Endodermal cell (in vitro differentiated cells): ENCODE results near the gene ADAMTS16. TPM values are rescaled to one million over a fixed set of nuclear protein-coding genes. Genes with fewer than 3 reads are reported as not detected.

Experiments used
- DNase-seq: peaks from one replicate; pipeline ENCODE4 v3.0.0-alpha.2; 2017
- H3K27ac ChIP-seq: 2 replicates; pipeline ENCODE4 v1.5.1; 2013; ENCODE audit warnings: mild to moderate bottlenecking, low read depth, low read length, moderate library complexity
- H3K27me3 ChIP-seq: 2 replicates; pipeline ENCODE4 v1.6.1; 2013; ENCODE audit warnings: mild to moderate bottlenecking, low read length, moderate library complexity; ENCODE audit not compliant: insufficient read depth, control insufficient read depth, poor library complexity, severe bottlenecking
- H3K36me3 ChIP-seq: 2 replicates; pipeline ENCODE4 v1.7.0; 2013; ENCODE audit warnings: mild to moderate bottlenecking, low read length, moderate library complexity; ENCODE audit not compliant: control insufficient read depth, insufficient read depth
- H3K4me1 ChIP-seq: one replicate; pipeline ENCODE4 v1.7.0; 2013; ENCODE audit warnings: low read length; ENCODE audit not compliant: control insufficient read depth, insufficient read depth
- H3K4me3 ChIP-seq: 2 replicates; pipeline ENCODE4 v1.5.1; 2013; ENCODE audit warnings: mild to moderate bottlenecking, low read length, moderate library complexity
- H3K9ac ChIP-seq: 2 replicates; pipeline ENCODE4 v1.6.1; 2013; ENCODE audit warnings: mild to moderate bottlenecking, low read length, moderate library complexity; ENCODE audit not compliant: poor library complexity, severe bottlenecking; ENCODE audit errors: extremely low read depth
- H3K9me3 ChIP-seq: 2 replicates; pipeline ENCODE4 v1.6.1; 2013; ENCODE audit warnings: mild to moderate bottlenecking, low read length, moderate library complexity; ENCODE audit not compliant: control insufficient read depth
- H3K27ac Mint-ChIP-seq: 2 replicates; pipeline ENCODE4 v1.8.0; 2020; ENCODE audit warnings: mixed read lengths
- H3K27me3 Mint-ChIP-seq: 2 replicates; pipeline ENCODE4 v1.8.0; 2021; ENCODE audit warnings: mild to moderate bottlenecking, mixed read lengths; ENCODE audit not compliant: insufficient read depth
- H3K36me3 Mint-ChIP-seq: 2 replicates; pipeline ENCODE4 v1.8.0; 2020; ENCODE audit warnings: low read depth, mixed read lengths
- H3K4me1 Mint-ChIP-seq: 2 replicates; pipeline ENCODE4 v1.8.0; 2020; ENCODE audit warnings: mixed read lengths
- H3K4me3 Mint-ChIP-seq: 2 replicates; pipeline ENCODE4 v1.8.0; 2020; ENCODE audit warnings: mild to moderate bottlenecking, moderate library complexity, mixed read lengths
- H3K9me3 Mint-ChIP-seq: 2 replicates; pipeline ENCODE4 v1.8.0; 2020; ENCODE audit warnings: mild to moderate bottlenecking, mixed read lengths
- WGBS, 2 experiments: methylation state at CpG; one replicate each; pipeline versions ENCODE4 v1.1.5 to v1.1.7; 2013; ENCODE audit warnings: missing lambda C conversion rate in 2 of 2, mixed read lengths in 1 of 2; ENCODE audit not compliant: insufficient coverage in 1 of 2, insufficient read length in 1 of 2; 5-methylcytosine and 5-hydroxymethylcytosine counted together
- total RNA-seq, 2 donors: library from RNA; stranded (reverse); fragmentation: NEBNext Ultra II Directional in 1 of 2; extraction: Animal tissue kit (Norgen Biotek cat#: 25700) in 1 of 2; gene quantifications; 2 replicates in 1 of 2; 3 replicates in 1 of 2; pipeline ENCODE4 v1.2.1, GENCODE V29; 2021
- TF ChIP-seq, protein P1 (sequence below): fragments of 200-600 bp; sonication (generic); conservative IDR thresholded peaks from 2 replicates; pipeline ENCODE4 v1.5.0; 2021; ENCODE audit warnings: antibody characterized with exemption, mild to moderate bottlenecking

The ADAMTS16 gene
- total RNA-seq, 2 donors from 2014 or later = 0.77 to 7.4 TPM

- Mint-ChIP-seq H3K27ac (no peak overlapping the region), H3K9me3 (no peaks in the 10 kb centered on the region), H3K27me3 (peaks cover 5% of the 10 kb centered on the region), H3K36me3 (no peaks in the 10 kb centered on the region), H3K4me1 (peaks cover 22% of the 10 kb centered on the region), H3K4me3 (no peak overlapping the region)
- no peaks in the 10 kb centered on the region for H3K27me3 ChIP-seq
- peak; percentile 50 for DNase-seq
- 82 to 84% methylated on average over 4 to 6 of the region's 6 CpGs for WGBS, 2 experiments
- H3K9ac ChIP-seq = no peak overlapping the region
- no peaks in the 10 kb centered on the region for H3K36me3 ChIP-seq
- H3K27ac ChIP-seq = no peak overlapping the region
- H3K4me3 ChIP-seq = no peak overlapping the region
- TF ChIP-seq, protein P1, sequence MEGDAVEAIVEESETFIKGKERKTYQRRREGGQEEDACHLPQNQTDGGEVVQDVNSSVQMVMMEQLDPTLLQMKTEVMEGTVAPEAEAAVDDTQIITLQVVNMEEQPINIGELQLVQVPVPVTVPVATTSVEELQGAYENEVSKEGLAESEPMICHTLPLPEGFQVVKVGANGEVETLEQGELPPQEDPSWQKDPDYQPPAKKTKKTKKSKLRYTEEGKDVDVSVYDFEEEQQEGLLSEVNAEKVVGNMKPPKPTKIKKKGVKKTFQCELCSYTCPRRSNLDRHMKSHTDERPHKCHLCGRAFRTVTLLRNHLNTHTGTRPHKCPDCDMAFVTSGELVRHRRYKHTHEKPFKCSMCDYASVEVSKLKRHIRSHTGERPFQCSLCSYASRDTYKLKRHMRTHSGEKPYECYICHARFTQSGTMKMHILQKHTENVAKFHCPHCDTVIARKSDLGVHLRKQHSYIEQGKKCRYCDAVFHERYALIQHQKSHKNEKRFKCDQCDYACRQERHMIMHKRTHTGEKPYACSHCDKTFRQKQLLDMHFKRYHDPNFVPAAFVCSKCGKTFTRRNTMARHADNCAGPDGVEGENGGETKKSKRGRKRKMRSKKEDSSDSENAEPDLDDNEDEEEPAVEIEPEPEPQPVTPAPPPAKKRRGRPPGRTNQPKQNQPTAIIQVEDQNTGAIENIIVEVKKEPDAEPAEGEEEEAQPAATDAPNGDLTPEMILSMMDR = no peak
- no peaks in the 10 kb centered on the region for H3K9me3 ChIP-seq
- H3K4me1 ChIP-seq = no peaks in the 10 kb centered on the region
These were observed 191.7 kb downstream of the ADAMTS16 start for GRCh38 chr5:5331848-5332247.

GRCh38 chr5:5332287-5332686, 192.2 kb downstream of the ADAMTS16 start:
- Histone ChIP-seq H3K9me3 (no peaks in the 10 kb centered on the region), H3K27ac (no peak overlapping the region), H3K9ac (no peak overlapping the region), H3K36me3 (no peaks in the 10 kb centered on the region), H3K4me3 (no peak overlapping the region), H3K27me3 (no peaks in the 10 kb centered on the region), H3K4me1 (no peaks in the 10 kb centered on the region)
- Mint-ChIP-seq H3K9me3 (no peaks in the 10 kb centered on the region), H3K27ac (no peak overlapping the region), H3K36me3 (no peaks in the 10 kb centered on the region), H3K4me3 (no peak overlapping the region), H3K4me1 (peaks cover 20% of the 10 kb centered on the region), H3K27me3 (peaks cover 5% of the 10 kb centered on the region)
- TF ChIP-seq, protein P1 = no peak
- peak; percentile 60 for DNase-seq
- 79 to 80% methylated on average over 4 of the region's 4 CpGs for WGBS, 2 experiments

GRCh38 chr5:5335107-5335506, 195.0 kb downstream of the ADAMTS16 start:
- Mint-ChIP-seq H3K4me1 (peaks cover 20% of the 10 kb centered on the region), H3K27ac (no peak overlapping the region), H3K36me3 (no peaks in the 10 kb centered on the region), H3K4me3 (no peak overlapping the region), H3K27me3 (peaks cover 5% of the 10 kb centered on the region), H3K9me3 (no peaks in the 10 kb centered on the region)
- H3K27me3 ChIP-seq = no peaks in the 10 kb centered on the region
- no peaks in the 10 kb centered on the region for H3K9me3 ChIP-seq
- no peak overlapping the region for H3K27ac ChIP-seq
- H3K36me3 ChIP-seq = no peaks in the 10 kb centered on the region
- no peak overlapping the region for H3K9ac ChIP-seq
- DNase-seq = no peak
- H3K4me1 ChIP-seq = no peaks in the 10 kb centered on the region
- TF ChIP-seq, protein P1 = no peak
- no peak overlapping the region for H3K4me3 ChIP-seq
